Keratinocyte (primary cell): ENCODE data around the gene ARHGAP45. TPM values are rescaled to one million over a fixed set of nuclear protein-coding genes. Genes with fewer than 3 reads are reported as not detected.

Experiments
- DNase-seq: peaks from one replicate; pipeline ENCODE4 v3.0.0-alpha.2; 2011; ENCODE audit warnings: low read depth, missing footprints, low spot score
- FAIRE-seq: peaks from 2 replicates; lab custom pipeline; 2011; peaks lifted over from hg19 to GRCh38; lab: Jason Lieb, UNC
- H2AFZ ChIP-seq: 2 replicates; pipeline ENCODE4 v1.6.0; 2012; ENCODE audit warnings: low read length, control low read depth, inconsistent platforms; ENCODE audit not compliant: control insufficient read depth
- H3K27ac ChIP-seq: 2 replicates; pipeline ENCODE4 v1.5.1; 2011; ENCODE audit warnings: low read length; ENCODE audit not compliant: control insufficient read depth, insufficient read depth
- H3K27me3 ChIP-seq: 3 replicates; pipeline ENCODE4 v1.6.0; 2011; ENCODE audit warnings: low read length; ENCODE audit not compliant: control insufficient read depth, insufficient read depth; ENCODE audit errors: extremely low read depth
- H3K36me3 ChIP-seq, 2 experiments: 2 replicates in 1 of 2; 3 replicates in 1 of 2; pipeline ENCODE4 v1.5.1; 2011; ENCODE audit warnings: low read length in 2 of 2, mild to moderate bottlenecking in 1 of 2; ENCODE audit not compliant: control insufficient read depth in 2 of 2, insufficient read depth in 2 of 2; ENCODE audit errors: extremely low read depth in 1 of 2
- H3K4me1 ChIP-seq: 3 replicates; pipeline ENCODE4 v1.5.1; 2011; ENCODE audit warnings: low read length; ENCODE audit not compliant: control insufficient read depth, insufficient read depth; ENCODE audit errors: extremely low read depth
- H3K4me2 ChIP-seq: 3 replicates; pipeline ENCODE4 v1.6.0; 2011; ENCODE audit warnings: low read depth, low read length; ENCODE audit not compliant: control insufficient read depth, insufficient read depth; ENCODE audit errors: extremely low read depth
- H3K4me3 ChIP-seq, 3 experiments: fragments of 200-600 bp in 1 of 3; sonication (generic) in 1 of 3; 2 replicates in 2 of 3; 3 replicates in 1 of 3; pipeline ENCODE4 v1.5.1; 2011 to 2016; ENCODE audit warnings: low read length in 3 of 3, mild to moderate bottlenecking in 3 of 3, control low read depth in 2 of 3, inconsistent platforms in 1 of 3, low read depth in 1 of 3, mixed read lengths in 1 of 3, mixed run types in 1 of 3, moderate library complexity in 1 of 3; ENCODE audit not compliant: control insufficient read depth in 2 of 3, insufficient read depth in 2 of 3; ENCODE audit errors: extremely low read depth in 1 of 3
- H3K79me2 ChIP-seq: 2 replicates; pipeline ENCODE4 v1.6.0; 2012; ENCODE audit warnings: low read length; ENCODE audit not compliant: control insufficient read depth, insufficient read depth
- H3K9ac ChIP-seq: 3 replicates; pipeline ENCODE4 v1.6.0; 2011; ENCODE audit warnings: low read length; ENCODE audit not compliant: control insufficient read depth, insufficient read depth; ENCODE audit errors: extremely low read depth
- H3K9me1 ChIP-seq: 3 replicates; pipeline ENCODE4 v1.6.0; 2011; ENCODE audit warnings: low read length; ENCODE audit not compliant: control insufficient read depth, insufficient read depth; ENCODE audit errors: extremely low read depth
- H3K9me3 ChIP-seq: 2 replicates; pipeline ENCODE4 v1.5.1; 2012; ENCODE audit warnings: low read depth, low read length; ENCODE audit not compliant: control insufficient read depth
- H4K20me1 ChIP-seq: 3 replicates; pipeline ENCODE4 v1.6.0; 2011; ENCODE audit warnings: low read length; ENCODE audit not compliant: control insufficient read depth, insufficient read depth; ENCODE audit errors: extremely low read depth
- EZH2 ChIP-seq: IDR thresholded peaks from one replicate; pipeline ENCODE4 v1.6.1; 2012; ENCODE audit warnings: inconsistent platforms, mild to moderate bottlenecking, low read length, moderate library complexity
- dilution Hi-C: fragments of 300-500 bp; cut with MboI; formaldehyde crosslinking; loops from one replicate; pipeline ENCODE4 v1.7.0; 2020; ENCODE audit warnings: low sequenced_read_pairs; ENCODE audit not compliant: extremely low pct_ligation_motif_present
- polyA plus RNA-seq, 5 experiments: library from polyadenylated mRNA; depleted of rRNA in 3 of 5; stranded (reverse) in 3 of 5; stranded (forward) in 1 of 5; unstranded in 1 of 5; fragments of >200 nt; gene quantifications; 1 replicate in 1 of 5; 2 replicates in 3 of 5; 3 replicates in 1 of 5; pipeline versions ENCODE4 v1.2.1 to v1.2.3, GENCODE V29; 2011 to 2012; ENCODE audit warnings: missing spikeins in 2 of 5, low read depth in 1 of 5, low replicate concordance in 1 of 5
- TF ChIP-seq, protein P1 (sequence below), 3 experiments: IDR thresholded peaks in 1 of 3; conservative IDR thresholded peaks in 1 of 3; optimal IDR thresholded peaks in 1 of 3; 2 replicates in 2 of 3; 3 replicates in 1 of 3; pipeline versions ENCODE3 to v1.5.1; 2011; ENCODE audit warnings: low read length in 3 of 3, mild to moderate bottlenecking in 3 of 3, moderate library complexity in 2 of 3, control low read depth in 1 of 3, inconsistent platforms in 1 of 3; ENCODE audit not compliant: insufficient read depth in 2 of 3; ENCODE audit errors: extremely low read depth in 1 of 3

ARHGAP45 gene
- polyA plus RNA-seq, 1 donor (not counting 4 experiments of a cell fraction or from before 2014, with no cell fraction given), result 0.56 TPM

DNA sequence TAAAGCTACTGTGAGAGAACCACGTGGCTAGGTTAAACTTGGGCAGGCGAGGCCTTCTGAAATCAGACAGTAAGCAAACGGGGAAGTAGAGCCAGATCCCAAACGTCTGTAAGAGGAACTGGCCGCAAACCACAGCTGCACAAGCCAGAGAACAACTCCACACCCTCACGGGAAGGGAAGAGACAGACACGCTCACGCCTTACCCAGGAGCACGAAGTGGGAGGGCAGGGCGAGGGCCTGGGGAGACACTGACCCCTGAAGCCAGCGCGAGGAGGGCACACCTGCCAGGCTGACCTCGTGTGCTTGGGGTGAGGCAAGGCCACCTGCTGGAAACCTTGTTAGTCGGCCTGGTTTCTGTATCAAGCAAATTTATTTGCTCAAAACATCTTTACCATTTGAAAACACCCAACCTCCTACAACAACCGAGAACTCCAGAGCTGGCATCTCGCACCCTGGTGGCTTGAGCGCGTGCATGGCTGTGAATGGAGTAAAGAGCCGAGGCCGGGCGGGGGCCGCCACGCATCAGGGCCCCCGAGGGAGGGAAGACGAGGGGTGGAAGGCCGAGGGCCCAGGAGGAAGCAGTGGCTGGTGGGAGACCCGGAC is 20.9 kb downstream of the ARHGAP45 start:
- Histone ChIP-seq H3K79me2 (peaks cover 11% of the 10 kb centered on the region), H3K9me1 (no peaks in the 10 kb centered on the region), H3K4me3 (no peak overlapping the region), H3K36me3 (peaks cover 29 to 30% of the 10 kb centered on the region in 2 experiments), H3K9ac (no peak overlapping the region), H3K27me3 (no peaks in the 10 kb centered on the region), H4K20me1 (no peaks in the 10 kb centered on the region), H2AFZ (no peak overlapping the region), H3K4me1 (no peaks in the 10 kb centered on the region), H3K27ac (no peak overlapping the region), H3K4me2 (no peak overlapping the region), H3K9me3 (no peaks in the 10 kb centered on the region)
- dilution Hi-C loops, result no loop called here
- FAIRE-seq (no peak), DNase-seq (no peak)
- no peak for TF ChIP-seq EZH2
- TF ChIP-seq, protein P1, sequence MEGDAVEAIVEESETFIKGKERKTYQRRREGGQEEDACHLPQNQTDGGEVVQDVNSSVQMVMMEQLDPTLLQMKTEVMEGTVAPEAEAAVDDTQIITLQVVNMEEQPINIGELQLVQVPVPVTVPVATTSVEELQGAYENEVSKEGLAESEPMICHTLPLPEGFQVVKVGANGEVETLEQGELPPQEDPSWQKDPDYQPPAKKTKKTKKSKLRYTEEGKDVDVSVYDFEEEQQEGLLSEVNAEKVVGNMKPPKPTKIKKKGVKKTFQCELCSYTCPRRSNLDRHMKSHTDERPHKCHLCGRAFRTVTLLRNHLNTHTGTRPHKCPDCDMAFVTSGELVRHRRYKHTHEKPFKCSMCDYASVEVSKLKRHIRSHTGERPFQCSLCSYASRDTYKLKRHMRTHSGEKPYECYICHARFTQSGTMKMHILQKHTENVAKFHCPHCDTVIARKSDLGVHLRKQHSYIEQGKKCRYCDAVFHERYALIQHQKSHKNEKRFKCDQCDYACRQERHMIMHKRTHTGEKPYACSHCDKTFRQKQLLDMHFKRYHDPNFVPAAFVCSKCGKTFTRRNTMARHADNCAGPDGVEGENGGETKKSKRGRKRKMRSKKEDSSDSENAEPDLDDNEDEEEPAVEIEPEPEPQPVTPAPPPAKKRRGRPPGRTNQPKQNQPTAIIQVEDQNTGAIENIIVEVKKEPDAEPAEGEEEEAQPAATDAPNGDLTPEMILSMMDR (optimal IDR thresholded peaks at IDR 0.05 in 1 of 3, IDR thresholded peaks at IDR 0.05 in 1 of 3, conservative IDR thresholded peaks at IDR 0.05 in 1 of 3; ENCODE audit: extremely low read depth in 1 of 3, insufficient read depth in 2 of 3, low read length in 3 of 3), result no peak

- Histone ChIP-seq H3K4me2 (no peak overlapping the region), H3K79me2 (peaks cover 17% of the 10 kb centered on the region), H3K27ac (no peak overlapping the region), H3K9me1 (no peaks in the 10 kb centered on the region), H3K36me3 (peaks cover 29 to 30% of the 10 kb centered on the region in 2 experiments), H3K9ac (no peak overlapping the region), H3K27me3 (no peaks in the 10 kb centered on the region), H2AFZ (no peak overlapping the region), H3K4me3 (no peak overlapping the region), H4K20me1 (no peaks in the 10 kb centered on the region), H3K4me1 (no peaks in the 10 kb centered on the region), H3K9me3 (no peaks in the 10 kb centered on the region)
- FAIRE-seq (no peak), DNase-seq (no peak)
- no peak for TF ChIP-seq EZH2
- TF ChIP-seq, protein P1 (optimal IDR thresholded peaks at IDR 0.05 in 1 of 3, IDR thresholded peaks at IDR 0.05 in 1 of 3, conservative IDR thresholded peaks at IDR 0.05 in 1 of 3; ENCODE audit: extremely low read depth in 1 of 3, insufficient read depth in 2 of 3, low read length in 3 of 3), result no peak
- dilution Hi-C loops, result no loop called here
Observed at GRCh38 chr19:1088416-1089010, 21.5 kb downstream of the ARHGAP45 start.
